GM12878 (cell line): ENCODE measurements around the gene UBE2QL1. TPM values are rescaled to one million over a fixed set of nuclear protein-coding genes. Genes with fewer than 3 reads are reported as not detected.

Experiments used
- ATAC-seq: fragments of 200-7000 bp; cut with Tn5 transposase; 3 replicates; pipeline ENCODE4 v1.9.1; 2020; ENCODE audit warnings: mild to moderate bottlenecking, moderate library complexity
- BruUV-seq: library from RNA; stranded (reverse); fragments of 400-500 nt; replicated peaks from 2 replicates; lab custom pipeline; 2021; lab: Mats Ljungman, UMichigan
- CTCF ChIA-PET: fragments of 300-600 bp; sonication (Branson Sonifier 250); formaldehyde crosslinking; extraction: SDS; loops from one replicate; lab custom pipeline; 2021; ENCODE audit warnings: inconsistent platforms; lab: Yijun Ruan, JAX
- POLR2A ChIA-PET: fragments of 350-600 bp; formaldehyde crosslinking; extraction: SDS; loops from one replicate; lab custom pipeline; 2021; ENCODE audit warnings: inconsistent platforms; lab: Charles Lee
- RAD21 ChIA-PET: fragments of 300-600 bp; sonication (Branson Sonifier 250); formaldehyde crosslinking; loops from one replicate; lab custom pipeline; 2023; ENCODE audit warnings: antibody characterized with exemption; ENCODE audit not compliant: unreplicated experiment; lab: Charles Lee
- SMC1A ChIA-PET: fragments of 300-600 bp; sonication (Branson Sonifier 250); formaldehyde crosslinking; loops from one replicate; lab custom pipeline; 2023; ENCODE audit not compliant: unreplicated experiment, uncharacterized antibody; lab: Charles Lee
- DNase-seq: peaks from one replicate; pipeline ENCODE4 v3.0.0-alpha.2; 2011; ENCODE audit warnings: low read depth, low spot score
- FAIRE-seq: peaks from 3 replicates; lab custom pipeline; 2011; peaks lifted over from hg19 to GRCh38; lab: Jason Lieb, UNC
- H2AFZ ChIP-seq: 2 replicates; pipeline ENCODE4 v1.6.0; 2011; ENCODE audit warnings: low read depth, low read length, control low read depth; ENCODE audit not compliant: control insufficient read depth
- H3K27ac ChIP-seq: 2 replicates; pipeline ENCODE4 v1.5.1; 2011; ENCODE audit warnings: control low read depth; ENCODE audit not compliant: control insufficient read depth, insufficient read depth
- H3K27me3 ChIP-seq, 2 experiments: replicated peaks in 1 of 2; 2 replicates each; pipeline versions ENCODE4 v1.6.0 to v1.6.1; 2011; ENCODE audit warnings: low read length in 1 of 2; ENCODE audit not compliant: control insufficient read depth in 2 of 2, insufficient read depth in 2 of 2
- H3K36me3 ChIP-seq, 2 experiments: 2 replicates each; pipeline ENCODE4 v1.5.1; 2011; ENCODE audit warnings: low read length in 1 of 2; ENCODE audit not compliant: control insufficient read depth in 2 of 2, insufficient read depth in 2 of 2
- H3K4me1 ChIP-seq: 2 replicates; pipeline ENCODE4 v1.6.1; 2011; ENCODE audit warnings: mild to moderate bottlenecking, low read length, moderate library complexity, mixed read lengths; ENCODE audit not compliant: control insufficient read depth, insufficient read depth
- H3K4me2 ChIP-seq: 2 replicates; pipeline ENCODE4 v1.6.0; 2011; ENCODE audit warnings: control low read depth; ENCODE audit not compliant: control insufficient read depth, insufficient read depth
- H3K4me3 ChIP-seq: fragments of 200-600 bp; sonication (generic); 2 replicates; pipeline ENCODE4 v1.5.1; 2016
- H3K79me2 ChIP-seq: 2 replicates; pipeline ENCODE4 v1.6.0; 2011; ENCODE audit warnings: low read length; ENCODE audit not compliant: control insufficient read depth, insufficient read depth
- H3K9ac ChIP-seq: 2 replicates; pipeline ENCODE4 v1.8.0; 2011; ENCODE audit warnings: low read length, control low read depth, mixed read lengths; ENCODE audit not compliant: control insufficient read depth, insufficient read depth
- H3K9me3 ChIP-seq: replicated peaks from 3 replicates; pipeline ENCODE4 v1.5.1; 2011; ENCODE audit warnings: mild to moderate bottlenecking, low read length; ENCODE audit not compliant: control insufficient read depth, insufficient read depth
- H4K20me1 ChIP-seq: 2 replicates; pipeline ENCODE4 v1.6.0; 2011; ENCODE audit not compliant: control insufficient read depth, insufficient read depth
- ATF3 ChIP-seq: IDR thresholded peaks from 2 replicates; pipeline ENCODE4 v1.6.1; 2011; ENCODE audit warnings: low read depth, mild to moderate bottlenecking, low read length, moderate library complexity, borderline replicate concordance; ENCODE audit errors: extremely low read depth
- ATF7 ChIP-seq: fragments of 450-650 bp; IDR thresholded peaks from 2 replicates; pipeline ENCODE4 v1.6.1; 2016; ENCODE audit warnings: low read depth, mild to moderate bottlenecking
- BACH1 ChIP-seq: fragments of 450-650 bp; IDR thresholded peaks from 2 replicates; pipeline ENCODE4 v1.6.1; 2017; ENCODE audit warnings: mild to moderate bottlenecking, borderline replicate concordance
- EP300 ChIP-seq, 2 experiments: fragments of 150-350 bp in 1 of 2; IDR thresholded peaks; 2 replicates each; pipeline ENCODE4 v1.6.1; 2011 to 2012; ENCODE audit warnings: low read depth in 2 of 2, low read length in 2 of 2, borderline replicate concordance in 1 of 2, improper control_type of control experiment in 1 of 2, inconsistent platforms in 1 of 2; ENCODE audit not compliant: control insufficient read depth in 1 of 2
- HDAC6 ChIP-seq: fragments of 200-600 bp; sonication (generic); IDR thresholded peaks from one replicate; pipeline ENCODE4 v1.8.0; 2017; ENCODE audit warnings: antibody characterized with exemption; ENCODE audit not compliant: unreplicated experiment
- HDGF ChIP-seq: fragments of 450-650 bp; IDR thresholded peaks from 2 replicates; pipeline ENCODE4 v1.6.1; 2016; ENCODE audit warnings: antibody characterized with exemption
- MTA3 ChIP-seq: IDR thresholded peaks from 2 replicates; pipeline ENCODE4 v1.6.1; 2012; ENCODE audit warnings: low read length, inconsistent platforms, borderline replicate concordance
- NKRF ChIP-seq: fragments of 450-650 bp; conservative IDR thresholded peaks from 2 replicates; pipeline ENCODE4 v1.6.1; 2017; ENCODE audit warnings: mild to moderate bottlenecking, moderate library complexity
- NR2C1 ChIP-seq: fragments of 450-650 bp; IDR thresholded peaks from 2 replicates; pipeline ENCODE4 v1.6.1; 2017; ENCODE audit warnings: antibody characterized with exemption, mild to moderate bottlenecking, moderate library complexity
- SIX5 ChIP-seq: IDR thresholded peaks from 2 replicates; pipeline ENCODE4 v1.6.1; 2011; ENCODE audit warnings: mild to moderate bottlenecking, low read depth, low read length, moderate library complexity; ENCODE audit not compliant: severe bottlenecking
- SMAD1 ChIP-seq: fragments of 450-650 bp; IDR thresholded peaks from 2 replicates; pipeline ENCODE4 v1.6.1; 2018; ENCODE audit warnings: mild to moderate bottlenecking, low read depth; ENCODE audit not compliant: partially characterized antibody
- STAT3 ChIP-seq: IDR thresholded peaks from 2 replicates; pipeline ENCODE4 v1.6.1; 2011; ENCODE audit warnings: low read depth, low read length, improper control_type of control experiment
- SUZ12 ChIP-seq: fragments of 200-600 bp; sonication (generic); IDR thresholded peaks from one replicate; pipeline ENCODE4 v1.6.1; 2018; ENCODE audit warnings: antibody characterized with exemption, mild to moderate bottlenecking; ENCODE audit not compliant: unreplicated experiment
- ZNF384 ChIP-seq: IDR thresholded peaks from 2 replicates; pipeline ENCODE4 v1.6.1; 2012; ENCODE audit warnings: low read depth, mild to moderate bottlenecking, low read length, improper control_type of control experiment, borderline replicate concordance
- WGBS: methylation state at CpG from one replicate; pipeline ENCODE4 v1.1.6; 2016; ENCODE audit warnings: low lambda C conversion rate; ENCODE audit not compliant: insufficient replicate concordance, insufficient coverage; ENCODE audit errors: missing lambda C conversion rate; 5-methylcytosine and 5-hydroxymethylcytosine counted together
- in situ Hi-C: fragments of 300-500 bp; cut with MboI; formaldehyde crosslinking; loops from 9 replicates; pipeline ENCODE4 v1.14.3; 2018; ENCODE audit warnings: mixed read lengths
- intact Hi-C: fragments of 100-400 bp; cut with micrococcal nuclease; formaldehyde crosslinking; loops from one replicate; pipeline ENCODE4 v1.14.2; 2022; ENCODE audit not compliant: unreplicated experiment
- polyA plus RNA-seq, 11 experiments: library from polyadenylated mRNA; depleted of rRNA in 4 of 11; unstranded in 6 of 11; stranded (reverse) in 5 of 11; fragments of >200 nt; fragmentation: Nextera tagmentation in 4 of 11; fragmentation: Illumina TruSeq in 1 of 11; extraction: Ambion mirVana in 4 of 11; extraction: Trizol in 1 of 11; gene quantifications; 1 replicate in 1 of 11; 2 replicates in 10 of 11; pipeline versions ENCODE4 v1.2.1 to v1.2.3, GENCODE V29; 2011 to 2016; ENCODE audit warnings: inconsistent platforms in 2 of 11, missing spikeins in 2 of 11, low read depth in 1 of 11
- total RNA-seq, 4 experiments: library from RNA; depleted of rRNA in 3 of 4; stranded (reverse); fragments of >200 nt in 3 of 4; fragmentation: Illumina TruSeq in 1 of 4; extraction: Trizol in 1 of 4; gene quantifications; 2 replicates each; pipeline versions ENCODE4 v1.2.1 to v1.2.3, GENCODE V29; 2013 to 2021

The UBE2QL1 gene
- total and polyA plus RNA-seq, 10 of the 15 experiments (the other 5 are each of a cell fraction or from before 2014, with no cell fraction given): 0.03 to 0.62 (median 0.04) TPM; not detected in 6

DNA sequence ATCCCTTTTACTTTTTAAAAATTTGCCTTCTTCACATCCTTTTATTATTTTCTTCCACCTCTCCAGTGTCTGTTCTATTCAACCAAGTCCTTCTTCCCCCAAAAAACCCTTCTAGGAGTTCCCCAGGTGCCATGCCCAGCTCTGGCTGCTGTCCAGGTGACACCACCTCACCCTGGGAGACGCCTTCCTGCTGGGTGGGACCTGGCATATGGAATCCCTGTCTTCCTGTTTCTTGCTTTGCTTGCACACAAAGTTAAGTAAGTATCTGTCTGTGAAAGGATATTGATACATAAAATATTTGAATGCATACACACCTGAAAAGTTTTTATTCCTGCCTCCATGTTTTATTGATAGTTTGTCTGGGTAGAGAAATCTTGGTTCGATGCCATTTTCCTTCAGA lies 47.2 kb upstream of the UBE2QL1 start:
- H2AFZ ChIP-seq: no peak overlapping the region
- ChIA-PET POLR2A (no interaction called here), CTCF (interaction anchor here (0.6 kb wide), 1 partner anchor 173 kb away, joined by 3 read pairs; no protein-coding TSS in a partner anchor), SMC1A (no interaction called here), RAD21 (no interaction called here)
- peaks cover 8% of the 10 kb centered on the region for H3K4me1 ChIP-seq
- FAIRE-seq: no peak
- TF ChIP-seq BACH1 (no peak), ATF7 (no peak), NR2C1 (no peak), ZNF384 (no peak), HDGF (no peak), HDAC6 (no peak), SUZ12 (no peak)
- no peak overlapping the region for H3K4me2 ChIP-seq
- no peak overlapping the region for H3K9ac ChIP-seq
- H3K27me3 ChIP-seq: no peaks in the 10 kb centered on the region; a peak in 2 of 4 replicates
- in situ Hi-C loops (no loop called here), intact Hi-C loops (no loop called here)
- no peak overlapping the region for H3K27ac ChIP-seq
- no TSS peak for BruUV-seq
- H4K20me1 ChIP-seq: no peaks in the 10 kb centered on the region
- no peak overlapping the region for H3K4me3 ChIP-seq
- no peaks in the 10 kb centered on the region for H3K9me3 ChIP-seq
- H3K79me2 ChIP-seq: no peaks in the 10 kb centered on the region
- DNase-seq: no peak
- ATAC-seq: no peak
- no peaks in the 10 kb centered on the region for H3K36me3 ChIP-seq
- WGBS: 23% methylated on average over 2 of the region's 2 CpGs

DNA sequence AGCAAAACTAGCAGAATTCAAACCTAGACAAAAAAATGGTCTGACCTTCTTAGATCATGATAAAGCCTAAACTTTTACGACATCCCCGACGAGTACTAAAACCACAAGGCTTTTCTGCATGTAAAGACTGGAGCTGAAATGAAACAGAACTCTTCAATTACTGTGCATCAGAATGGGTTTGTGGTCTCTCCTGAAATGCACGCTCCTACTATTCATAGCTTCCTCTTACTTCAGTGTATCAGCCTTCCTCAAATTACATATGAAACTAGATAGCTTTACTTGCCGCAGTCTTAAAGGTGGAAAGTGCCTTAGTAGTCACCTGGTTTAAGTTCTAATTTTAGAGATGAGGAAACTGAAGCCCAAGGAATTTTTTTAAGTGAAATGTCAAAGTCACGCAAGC lies 45.7 kb upstream of the UBE2QL1 start:
- RAD21 ChIA-PET: interaction anchor here (0.5 to 1.0 kb wide), 3 partner anchors 25 to 979 kb away, joined by 3 to 5 read pairs (median 3); partner anchors contain the start of gene MED10
- Histone ChIP-seq H2AFZ (no peak overlapping the region), H3K4me2 (peak overlapping the region; percentile 69; the same call in 1 of the 2 replicates), H3K9me3 (no peaks in the 10 kb centered on the region), H3K27ac (no peak overlapping the region; the same call in 1 of the 2 replicates), H3K4me1 (peaks cover 8% of the 10 kb centered on the region), H3K27me3 (peaks cover 0 to 2% of the 10 kb centered on the region in 2 experiments; a peak in 2 of 4 replicates), H3K36me3 (no peaks in the 10 kb centered on the region), H4K20me1 (no peaks in the 10 kb centered on the region), H3K9ac (no peak overlapping the region), H3K4me3 (no peak overlapping the region), H3K79me2 (no peaks in the 10 kb centered on the region)
- POLR2A ChIA-PET: interaction anchor here (1.2 to 1.3 kb wide), 2 partner anchors 17 to 25 kb away, joined by 3 to 4 read pairs; partner anchors contain the start of gene MED10
- CTCF ChIA-PET: interaction anchor here (0.6 to 1.7 kb wide), 7 partner anchors 12 to 314 kb away, joined by 3 to 4 read pairs (median 3); partner anchors contain the start of gene MED10
- in situ Hi-C loops: no loop called here
- intact Hi-C loops: no loop called here
- DNase-seq (peak; percentile 24), FAIRE-seq (peak; percentile 59), ATAC-seq (peak; percentile 72)
- WGBS: 46% methylated on average over 6 of the region's 6 CpGs
- SMC1A ChIA-PET: interaction anchor here (1.0 kb wide), 2 partner anchors 236 to 249 kb away, joined by 3 read pairs; no protein-coding TSS in a partner anchor
- BruUV-seq: no TSS peak
- TF ChIP-seq NKRF (no peak), MTA3 (no peak), SIX5 (no peak), EP300 (IDR thresholded peaks at IDR 0.05; ENCODE audit: borderline replicate concordance in 1 of 2, control insufficient read depth in 1 of 2, low read depth in 2 of 2, low read length in 2 of 2) (peak; percentile 14 to 61; a peak in 1 of 4 replicates), STAT3 (no peak), ATF3 (no peak), SMAD1 (no peak)
